Hindlimb muscle (tissue), 1 donor: ENCODE results near the gene TCF4. TPM values are rescaled to one million over a fixed set of nuclear protein-coding genes. Genes with fewer than 3 reads are reported as not detected.
A peak's percentile ranks its signal among the peaks of the same experiment; 100 is the strongest.
"Not testable (repeated sequence)": the region's sequence is repeated elsewhere in the genome, so short reads cannot be mapped to it uniquely, and the experiment has no call there.

Source experiments
- DNase-seq: peaks from one replicate; pipeline ENCODE4 v3.0.0-alpha.2; 2013
- polyA plus RNA-seq: library from polyadenylated mRNA; unstranded; fragments of 120-200 nt; gene quantifications from one replicate; pipeline ENCODE4 v1.2.1, GENCODE V29; 2013; ENCODE audit not compliant: insufficient read length

Gene TCF4
- polyA plus RNA-seq, 1 donor: 105 TPM

DNA sequence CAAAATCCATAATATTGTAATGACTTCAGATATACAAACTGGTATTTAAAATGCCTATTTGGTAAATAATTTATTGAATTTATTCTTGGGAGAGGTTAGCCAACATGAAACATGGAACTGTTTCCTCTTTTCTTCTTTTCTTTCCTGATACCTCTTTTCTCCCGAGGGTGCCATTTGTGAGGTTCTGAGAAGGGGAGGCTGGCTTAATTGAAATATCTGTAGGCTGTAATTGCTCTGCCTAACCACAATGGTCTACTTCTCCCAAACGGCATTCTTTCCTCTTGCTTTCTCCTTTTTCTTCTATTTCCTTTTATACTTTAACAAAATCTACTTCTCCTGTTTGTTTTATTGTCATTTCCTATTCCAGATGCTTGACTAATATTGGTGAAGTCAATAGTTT is 114.9 kb downstream of the TCF4 start:
- no peak for DNase-seq

DNA sequence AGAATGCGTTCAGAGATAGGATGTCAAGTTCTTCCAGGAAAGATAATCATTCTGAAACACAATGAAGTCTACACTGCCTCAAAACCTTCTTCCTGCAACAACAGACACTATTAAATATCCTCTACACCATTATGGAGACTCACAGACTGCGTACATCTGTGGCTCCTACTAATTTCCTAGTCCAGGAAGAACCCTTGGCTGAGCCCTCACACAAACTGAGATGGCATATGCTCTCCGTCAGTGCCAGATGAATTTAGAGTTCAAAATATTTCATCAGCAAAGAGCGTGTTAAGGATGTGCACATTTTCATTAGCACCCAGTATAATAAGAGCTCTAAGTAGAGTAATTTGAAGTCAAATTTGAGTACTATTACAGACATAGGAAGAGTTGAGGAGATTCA is 117.2 kb downstream of the TCF4 start:
- no peak for DNase-seq

DNA sequence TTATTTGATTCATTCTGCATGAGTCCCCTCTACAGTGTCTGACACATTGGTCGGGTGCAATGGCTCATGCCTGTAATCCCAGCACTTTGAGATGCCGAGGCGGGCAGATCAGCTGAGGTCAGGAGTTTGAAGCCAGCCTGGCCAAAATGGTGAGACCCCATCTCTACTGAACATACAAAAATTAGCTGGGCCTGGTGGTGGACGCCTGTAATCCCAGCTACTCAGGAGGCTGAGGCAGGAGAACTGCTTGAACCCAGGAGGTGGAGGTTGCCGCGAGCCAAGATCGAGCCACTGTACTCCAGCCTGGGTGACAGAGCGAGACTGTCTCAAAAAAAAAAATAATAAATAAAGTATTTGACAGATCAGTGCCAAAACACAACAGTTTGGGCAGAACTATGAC is 118.9 kb downstream of the TCF4 start:
- DNase-seq: not testable (repeated sequence)

DNA sequence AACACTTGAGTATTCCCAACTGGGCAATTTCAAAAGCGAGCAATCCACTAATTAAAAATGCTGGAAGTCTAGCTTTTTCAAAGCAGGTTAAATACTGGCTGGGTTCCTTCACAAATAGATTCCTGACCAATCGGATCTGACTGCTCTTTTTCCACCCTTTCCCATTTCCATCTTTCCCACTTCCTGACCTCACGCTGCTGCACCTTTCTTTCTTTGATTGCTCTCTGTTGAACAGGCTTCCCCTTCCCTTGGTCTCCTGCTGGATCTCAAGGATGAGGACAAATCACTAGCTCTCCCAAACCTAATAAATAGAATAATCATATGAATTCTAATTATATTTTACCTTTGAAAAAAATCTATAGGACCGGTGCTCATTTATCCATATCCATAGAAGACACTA is 121.2 kb downstream of the TCF4 start:
- no peak for DNase-seq

DNA sequence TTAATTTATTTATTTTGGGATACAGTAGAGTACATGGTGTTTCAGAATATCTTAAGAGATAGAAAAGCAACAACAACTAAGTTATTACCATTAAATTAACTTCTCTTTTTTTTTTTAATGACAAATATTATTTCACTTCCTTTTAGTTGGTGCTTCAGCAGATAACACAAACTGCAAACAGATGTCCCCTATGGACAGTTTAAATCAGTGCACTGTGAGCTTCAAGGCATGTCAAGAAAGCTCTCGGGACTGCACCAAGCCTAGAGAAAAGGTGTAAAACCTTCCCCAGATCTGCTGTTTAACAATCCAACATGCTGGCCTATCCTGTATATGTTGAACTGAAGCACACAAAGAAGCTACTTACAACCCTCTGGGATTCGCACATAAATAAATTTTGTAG is 122.7 kb downstream of the TCF4 start:
- DNase-seq: no peak

DNA sequence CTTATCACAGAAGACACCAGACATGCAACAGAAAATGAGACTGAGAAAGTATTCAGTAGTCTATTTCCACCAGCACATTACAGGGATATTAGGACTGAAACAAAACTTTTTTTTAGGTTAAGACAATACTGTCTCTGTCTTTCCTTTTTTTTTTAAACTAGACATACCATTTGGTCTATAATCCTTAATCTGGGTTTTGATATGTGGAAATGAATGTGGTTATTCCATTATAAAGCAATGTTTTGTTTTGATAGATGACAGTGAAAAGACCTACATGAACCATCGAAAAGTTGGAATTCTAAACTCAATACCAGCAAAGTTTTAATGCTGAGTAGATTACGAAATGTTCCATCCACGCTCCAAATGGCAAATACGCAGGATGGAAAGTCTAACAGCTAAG is 123.4 kb downstream of the TCF4 start:
- DNase-seq: no peak

DNA sequence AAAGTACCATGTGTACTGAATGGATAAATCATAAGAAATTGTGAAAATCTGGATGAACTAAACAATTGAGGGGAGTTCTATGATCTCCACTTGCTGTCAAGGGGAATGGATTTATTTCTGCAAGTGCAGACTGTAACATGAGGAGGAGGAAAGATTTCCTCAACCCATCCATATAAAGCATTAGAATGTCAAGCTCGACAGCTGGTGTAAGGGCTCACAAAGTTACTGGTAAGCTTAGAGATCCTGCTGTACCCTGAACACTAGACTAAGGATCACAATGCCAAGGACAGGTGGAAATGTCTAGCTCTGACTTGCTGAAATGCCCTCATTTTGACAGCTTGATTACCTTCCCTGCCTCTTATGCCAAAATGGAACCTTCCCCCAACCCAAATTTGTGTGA is 125.3 kb downstream of the TCF4 start:
- no peak for DNase-seq

DNA sequence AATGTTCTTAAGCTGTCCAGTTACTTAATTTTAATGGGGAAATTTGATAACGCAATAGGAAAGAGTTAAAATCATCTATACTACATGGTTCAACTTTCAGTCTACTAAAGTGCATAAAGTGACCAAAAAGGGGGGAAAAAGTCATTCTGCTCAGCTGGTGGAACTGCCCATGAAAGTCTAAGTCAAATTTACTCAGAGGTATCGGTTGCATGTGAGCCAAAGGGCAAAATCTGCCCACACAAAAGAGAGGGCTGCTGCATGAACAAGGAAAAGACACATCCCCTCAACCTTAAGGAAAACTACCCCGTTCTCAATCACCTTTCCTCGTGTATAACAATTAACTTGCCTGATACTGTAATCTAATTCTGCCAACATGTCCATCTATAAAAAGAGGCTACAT is 126.1 kb downstream of the TCF4 start:
- DNase-seq: no peak

DNA sequence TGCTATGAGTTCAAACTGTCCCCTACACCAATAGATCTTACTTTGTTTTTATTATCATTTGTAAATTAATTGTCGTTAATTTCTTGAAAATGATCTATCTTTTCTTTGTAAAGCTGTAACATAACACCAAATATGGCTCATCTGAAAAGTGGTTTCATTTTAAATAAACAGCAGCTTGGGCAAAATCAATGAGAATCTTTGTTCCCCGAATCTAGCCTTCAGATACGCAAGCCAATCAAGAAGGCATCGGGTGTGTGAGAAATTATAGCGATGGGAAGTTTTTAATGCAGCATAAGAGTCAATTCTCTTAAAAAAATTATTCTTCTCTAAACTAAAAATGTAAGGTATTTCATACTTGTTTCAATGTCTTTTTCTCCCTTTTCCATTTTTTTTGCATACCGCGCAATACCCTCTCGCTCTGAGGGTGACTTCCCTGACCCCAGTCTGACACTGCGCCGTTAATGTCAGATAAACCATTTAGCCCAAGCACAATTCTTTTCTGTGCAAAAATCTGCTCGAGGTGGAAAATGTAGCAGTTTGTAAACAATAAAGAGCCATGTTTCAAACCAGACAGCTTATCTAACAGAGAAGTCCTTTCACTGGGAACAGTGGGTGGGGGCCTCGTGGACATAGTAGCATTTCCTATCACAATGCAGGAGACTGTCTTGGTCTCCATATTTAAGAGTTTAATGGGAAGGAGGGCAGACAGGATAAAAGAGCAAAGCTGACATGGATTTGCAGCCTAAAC is 129.4 kb downstream of the TCF4 start:
- no peak for DNase-seq

DNA sequence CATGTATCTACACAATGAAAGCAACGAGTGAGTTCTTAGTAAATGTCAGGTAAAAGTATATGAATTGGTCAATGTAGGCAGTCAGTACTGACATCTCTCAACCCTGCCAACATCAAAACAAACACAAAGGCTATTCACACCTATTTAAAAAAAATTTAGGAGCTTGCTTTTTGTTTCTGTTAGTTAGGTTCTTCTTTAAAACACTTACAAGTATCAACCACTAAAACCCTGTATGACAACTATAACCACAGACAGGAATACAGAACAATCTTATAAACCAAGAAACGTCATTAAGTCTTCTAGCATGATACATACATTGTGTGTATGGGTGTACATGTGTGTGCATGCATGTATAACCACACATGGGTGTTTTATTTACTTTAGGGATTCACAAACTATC is 131.0 kb downstream of the TCF4 start:
- no peak for DNase-seq

DNA sequence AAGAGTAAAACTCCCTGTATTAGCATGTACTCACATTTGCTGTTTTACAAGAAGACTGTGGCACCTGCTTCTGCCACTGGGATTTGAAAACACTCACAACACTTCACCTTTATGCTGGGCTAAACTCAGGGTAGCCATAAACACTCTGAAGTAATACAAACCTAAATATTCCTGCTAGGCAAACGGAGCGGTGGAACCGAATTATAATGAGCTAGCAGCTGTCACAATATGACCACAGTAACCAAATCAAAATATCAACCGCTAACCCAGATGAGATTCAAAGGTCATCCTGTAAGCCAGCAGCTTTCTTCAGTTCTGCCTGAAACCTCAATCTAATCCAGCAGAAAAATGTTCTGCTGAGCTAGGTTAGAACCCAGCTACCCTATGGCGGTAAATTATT is 132.1 kb downstream of the TCF4 start:
- no peak for DNase-seq

DNA sequence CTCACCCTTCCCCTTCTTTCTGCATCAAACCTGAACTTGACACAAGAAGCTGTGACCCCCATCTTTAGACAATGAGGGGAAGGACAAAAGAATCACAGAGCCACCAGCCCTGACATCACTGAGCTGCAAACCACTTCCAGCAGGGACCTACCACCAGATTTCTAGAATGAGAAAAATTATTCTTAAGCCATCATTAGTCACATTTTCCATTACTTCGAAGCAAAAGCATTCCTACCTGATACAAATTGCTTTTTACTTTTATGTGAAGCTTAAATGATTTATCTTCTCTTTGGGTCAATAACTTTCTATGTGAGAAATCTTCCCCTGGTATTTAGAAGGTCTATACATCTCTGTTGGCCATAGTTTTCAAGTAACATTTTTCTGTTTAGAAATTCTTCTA is 134.8 kb downstream of the TCF4 start:
- no peak for DNase-seq

DNA sequence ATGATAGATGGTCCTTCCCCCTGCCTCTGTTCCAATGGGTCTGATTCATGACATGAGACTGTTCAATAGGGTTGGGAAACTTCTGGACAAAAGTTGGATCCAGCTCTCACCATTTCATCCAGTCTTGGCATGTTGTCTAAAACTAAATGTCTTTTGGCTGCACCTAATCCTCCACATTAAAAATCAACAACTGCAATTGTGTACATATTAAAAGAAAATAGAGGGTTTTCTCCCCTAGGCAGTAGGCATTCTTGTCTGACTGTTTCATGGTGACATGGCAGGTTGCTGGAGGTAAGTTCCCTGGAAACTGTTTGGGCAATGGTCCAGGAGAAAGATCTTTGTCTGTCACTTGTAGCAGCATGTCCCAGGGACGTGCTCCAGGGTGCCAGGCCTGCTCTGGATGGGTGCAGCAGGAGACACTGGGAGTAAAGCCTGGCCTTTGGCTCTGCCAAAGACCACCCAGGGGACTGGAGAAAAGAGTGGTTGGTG is 135.8 kb downstream of the TCF4 start:
- DNase-seq: peak; percentile 29

DNA sequence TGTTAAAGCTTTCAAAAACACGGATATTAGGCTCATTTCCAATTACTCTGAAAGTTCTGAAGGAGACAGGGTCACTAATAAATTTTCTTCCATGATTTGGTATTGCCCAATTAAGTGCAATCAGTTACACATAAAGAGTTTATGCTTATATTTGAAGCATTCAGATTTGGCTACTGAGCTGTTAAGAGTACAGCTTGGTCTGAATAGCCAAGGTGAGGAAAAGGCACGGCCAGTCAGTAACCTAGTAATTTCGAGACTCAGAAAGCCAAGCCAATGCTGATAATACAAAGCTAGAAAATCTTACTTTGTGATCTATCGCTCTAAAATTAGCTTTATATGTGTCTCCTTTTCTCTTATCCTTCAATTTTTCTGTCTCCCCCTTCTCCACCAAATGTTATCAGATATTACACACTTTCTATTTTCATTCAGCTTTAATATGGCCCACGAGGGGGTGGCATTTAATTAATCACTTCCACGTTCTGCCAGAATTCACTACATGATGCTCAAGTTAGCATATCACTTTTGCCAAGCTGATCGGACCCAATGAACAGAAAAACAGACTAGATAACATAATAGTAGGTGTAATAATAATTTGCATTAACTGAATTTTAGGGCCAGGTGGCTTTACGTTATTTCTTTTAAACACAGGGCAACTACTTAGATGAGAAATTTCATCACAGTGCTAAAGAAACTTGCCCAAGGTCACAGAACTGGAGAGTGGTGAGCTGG is 138.4 kb downstream of the TCF4 start:
- no peak for DNase-seq

DNA sequence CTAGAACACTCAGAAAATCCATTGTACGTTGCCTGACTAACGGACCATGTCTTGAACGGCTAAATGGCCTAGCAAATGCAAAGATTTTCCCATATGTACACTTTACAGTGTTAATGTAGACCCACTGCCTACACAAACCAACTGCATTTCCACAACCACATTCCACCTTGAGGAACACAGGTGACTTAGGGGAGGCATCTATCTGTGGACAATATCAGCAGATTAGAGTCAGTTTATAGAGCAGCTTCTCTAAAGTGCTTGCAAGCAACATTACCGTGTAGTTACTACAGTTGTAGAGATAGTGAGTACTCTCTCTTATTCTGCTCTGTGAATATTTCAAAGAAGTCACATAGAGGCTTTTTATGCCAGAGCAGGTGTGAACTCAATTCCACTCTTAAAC is 139.6 kb downstream of the TCF4 start:
- DNase-seq: no peak

DNA sequence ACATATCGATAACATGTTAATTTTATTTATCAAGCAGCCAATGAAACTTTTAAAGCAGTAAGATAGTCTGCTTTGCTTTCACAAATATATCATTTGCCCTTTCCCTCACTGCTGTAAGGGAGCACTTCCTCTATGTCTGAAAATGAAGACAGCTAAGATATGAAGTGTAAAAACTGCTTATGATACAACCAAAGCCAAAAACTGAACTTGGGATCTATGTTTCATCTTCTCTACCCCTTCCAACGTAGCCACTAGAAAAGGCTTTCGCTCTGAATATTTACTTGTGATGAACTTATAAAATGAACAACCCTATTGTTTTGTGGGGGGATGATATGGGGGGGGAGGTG is 140.3 kb downstream of the TCF4 start:
- DNase-seq: no peak

DNA sequence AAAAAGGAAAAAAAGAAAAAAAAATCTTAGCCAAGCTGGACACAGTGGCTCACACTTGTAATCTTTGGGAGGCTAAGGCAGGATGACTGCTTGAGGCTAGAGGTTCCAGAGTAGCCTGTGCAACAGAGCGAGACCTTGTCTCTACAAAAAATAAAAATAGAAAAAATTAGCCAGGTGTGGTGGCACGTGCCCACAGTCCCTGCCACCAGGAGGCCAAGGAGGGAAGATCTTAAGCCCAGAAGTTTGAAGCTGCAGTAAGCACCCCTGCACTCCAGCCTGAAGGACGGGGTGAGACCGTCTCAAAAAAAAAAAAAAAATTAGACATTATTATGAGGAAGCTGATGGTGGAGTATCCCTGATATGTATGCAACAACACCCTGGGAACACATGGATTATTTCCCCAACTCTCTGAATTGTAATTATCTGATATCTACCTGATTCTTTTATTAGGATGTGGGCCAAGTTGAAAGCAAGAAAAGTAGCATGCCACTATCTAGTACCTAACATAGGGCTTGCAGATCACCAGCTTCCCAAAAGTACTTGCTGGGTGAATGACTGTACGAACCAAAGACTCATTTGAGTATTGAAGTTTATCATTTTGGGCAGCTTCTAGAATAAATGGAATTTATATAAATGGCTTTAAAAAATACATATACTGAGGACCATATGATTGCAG is 140.9 kb downstream of the TCF4 start:
- no peak for DNase-seq

DNA sequence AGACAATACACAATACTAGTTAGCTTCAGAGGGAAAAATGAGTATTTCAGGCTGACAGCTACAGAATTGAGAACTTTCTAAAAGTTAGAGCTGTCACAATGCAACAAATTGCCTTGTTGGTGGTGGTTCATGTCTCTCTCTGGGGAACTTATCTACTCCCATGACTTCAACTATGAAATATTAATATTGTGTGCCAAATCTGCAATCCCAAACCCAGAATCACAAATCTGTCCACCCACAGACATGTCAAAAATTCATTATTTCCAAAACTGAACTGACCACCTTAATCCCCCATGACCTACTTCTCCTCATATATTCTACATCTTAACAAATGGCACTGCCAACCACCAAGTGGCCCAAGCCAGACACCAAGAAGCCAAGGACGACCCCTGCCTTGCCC is 143.5 kb downstream of the TCF4 start:
- no peak for DNase-seq

DNA sequence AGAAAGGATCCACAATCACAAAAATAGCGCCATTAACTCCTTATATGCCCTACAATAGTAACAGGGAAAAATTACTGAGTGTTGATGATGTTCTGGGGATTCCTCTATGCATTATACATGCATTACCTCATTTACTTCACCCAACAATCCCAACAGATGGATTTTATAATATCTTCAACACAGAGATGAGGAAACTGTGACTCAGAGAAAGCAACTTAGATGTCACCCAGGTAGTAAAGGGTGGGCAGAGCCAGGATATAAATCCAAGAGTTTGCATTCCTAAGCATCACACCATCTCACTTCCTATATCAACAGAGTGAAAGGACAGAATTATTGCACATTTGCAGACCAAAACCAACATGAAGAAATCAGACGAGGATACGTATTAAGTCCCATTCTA is 144.2 kb downstream of the TCF4 start:
- DNase-seq: no peak

DNA sequence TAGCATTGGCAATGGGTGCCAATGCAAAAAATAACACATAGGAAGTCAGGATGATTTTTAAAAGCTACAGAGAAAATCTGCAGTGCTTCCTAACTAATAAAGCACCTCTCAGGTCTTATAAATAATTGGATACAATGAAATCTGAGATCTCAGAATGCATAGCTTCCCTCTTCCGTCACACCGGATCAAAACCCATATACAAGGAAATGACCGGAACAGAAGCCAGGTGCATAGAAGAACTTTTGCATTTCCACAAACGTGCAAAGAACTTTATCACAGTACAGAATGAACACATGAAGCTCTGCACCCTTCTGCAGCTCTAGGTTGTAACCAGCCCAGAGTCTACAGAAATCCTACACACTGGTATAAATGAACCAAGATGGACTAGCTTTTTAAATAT is 145.4 kb downstream of the TCF4 start:
- no peak for DNase-seq

DNA sequence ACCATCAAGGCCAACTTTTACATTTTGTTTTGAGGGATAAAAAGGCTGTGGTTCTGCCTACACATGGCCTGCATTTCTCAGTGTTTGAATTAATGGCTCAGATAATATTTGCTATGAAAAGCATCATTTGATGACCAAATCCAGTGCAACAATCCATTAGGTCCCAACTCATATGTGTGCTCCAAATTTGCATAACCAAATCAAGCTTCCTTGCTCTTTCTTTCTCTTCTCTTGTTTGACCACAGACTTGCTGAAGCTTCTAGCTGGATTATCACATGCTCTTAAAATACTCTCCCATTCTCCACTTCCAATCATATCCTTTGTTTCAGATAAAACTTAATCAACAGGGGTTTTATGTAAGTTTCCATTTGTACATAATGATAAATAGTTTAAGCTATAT is 147.0 kb downstream of the TCF4 start:
- DNase-seq: no peak

DNA sequence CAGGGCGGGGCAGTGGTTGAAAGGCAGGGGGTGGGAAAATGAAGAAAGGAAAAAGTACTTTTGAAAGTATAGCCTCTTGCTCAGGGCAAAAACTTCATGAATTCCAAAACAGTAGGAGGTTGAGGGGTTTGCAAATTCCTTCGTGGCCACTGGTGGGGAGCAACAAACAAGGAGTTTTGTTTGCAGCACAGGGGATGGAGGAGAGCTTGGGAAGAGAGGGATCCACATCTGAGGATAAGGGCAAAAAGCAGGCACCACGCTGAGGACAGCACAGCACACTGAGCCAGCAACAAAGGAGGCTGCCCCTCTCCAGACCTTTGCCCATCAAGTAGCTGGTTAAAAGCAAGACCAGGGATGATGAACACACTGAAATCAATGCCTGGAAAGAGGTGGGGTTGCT is 148.9 kb downstream of the TCF4 start:
- no peak for DNase-seq

DNA sequence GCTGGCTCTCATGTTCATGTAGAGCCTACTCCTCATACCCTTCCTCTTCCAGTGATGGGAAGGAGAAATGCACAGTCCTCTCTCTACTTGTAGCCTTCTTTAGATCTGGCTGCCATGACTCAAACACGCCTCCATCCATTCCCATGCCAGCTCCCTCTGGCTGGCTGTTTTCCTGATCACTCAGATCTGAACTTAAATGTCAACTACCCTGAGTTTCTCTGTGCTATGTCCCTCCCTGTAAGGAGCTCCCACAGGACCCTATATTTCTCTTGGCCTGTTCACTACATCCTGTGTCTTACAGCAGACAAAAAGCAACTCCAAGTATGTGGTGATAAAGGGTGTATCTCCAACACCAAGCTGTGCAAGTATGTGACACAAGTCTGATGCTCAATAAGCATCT is 152.4 kb downstream of the TCF4 start:
- DNase-seq: no peak

DNA sequence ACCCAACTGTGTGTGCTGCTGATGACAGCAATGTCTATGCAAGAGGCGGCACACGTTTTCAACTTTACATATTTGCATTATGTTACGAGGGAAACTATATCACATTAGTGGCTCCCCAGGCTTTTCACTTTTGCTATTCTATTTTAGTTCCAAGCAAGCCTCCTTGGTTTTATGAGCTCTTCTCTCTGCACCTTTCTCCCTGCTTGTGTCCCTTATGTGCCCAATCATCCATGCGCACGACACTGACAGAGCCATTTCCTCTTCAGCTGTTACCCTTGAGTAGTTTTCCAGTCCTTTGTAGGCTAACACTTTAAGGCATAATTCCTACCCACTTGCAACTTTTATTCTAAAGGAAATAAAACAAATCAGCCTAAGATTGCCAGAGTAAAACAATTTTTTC is 154.3 kb downstream of the TCF4 start:
- DNase-seq: no peak
